HG03095 (cell line): Measurements from ENCODE around the gene QPRT.
A peak's percentile ranks its signal among the peaks of the same experiment; 100 is the strongest.
"Not testable (repeated sequence)": the region's sequence is repeated elsewhere in the genome, so short reads cannot be mapped to it uniquely, and the experiment has no call there.

Experiments used
- ATAC-seq: cut with Tn5 transposase; IDR thresholded peaks from one replicate; pipeline ENCODE4 v1.9.1; 2021; ENCODE audit warnings: moderate library complexity; ENCODE audit not compliant: unreplicated experiment

QPRT gene

GRCh38 chr16:29714396-29714795, 35.4 kb downstream of the QPRT start:
- ATAC-seq = no peak

GRCh38 chr16:29714972-29715371, 36.0 kb downstream of the QPRT start:
- no peak for ATAC-seq

- ATAC-seq = no peak
Measured at GRCh38 chr16:29717113-29717512, 38.1 kb downstream of the QPRT start.

GRCh38 chr16:29719063-29719462, 40.1 kb downstream of the QPRT start:
- no peak for ATAC-seq

- no peak for ATAC-seq
Measured at GRCh38 chr16:29720703-29721102, 41.7 kb downstream of the QPRT start.

GRCh38 chr16:29721167-29721879, 42.3 kb downstream of the QPRT start:
- not testable (repeated sequence) for ATAC-seq

- ATAC-seq = no peak
Measured at GRCh38 chr16:29726845-29727377, 47.9 kb downstream of the QPRT start.

- ATAC-seq = no peak
Measured at GRCh38 chr16:29727452-29727851, 48.5 kb downstream of the QPRT start.

- ATAC-seq = no peak
Measured at GRCh38 chr16:29729116-29729521, 50.1 kb downstream of the QPRT start.

GRCh38 chr16:29730649-29731048, 51.7 kb downstream of the QPRT start:
- ATAC-seq = no peak

- ATAC-seq = peak; percentile 73
Measured at GRCh38 chr16:29731768-29732601, 53.0 kb downstream of the QPRT start.

- no peak for ATAC-seq
Measured at GRCh38 chr16:29734786-29735185, 55.8 kb downstream of the QPRT start.

- ATAC-seq = no peak
Measured at GRCh38 chr16:29736112-29736511, 57.1 kb downstream of the QPRT start.

GRCh38 chr16:29736764-29737163, 57.8 kb downstream of the QPRT start:
- ATAC-seq = no peak

GRCh38 chr16:29737713-29738112, 58.7 kb downstream of the QPRT start:
- no peak for ATAC-seq

- ATAC-seq = no peak
Measured at GRCh38 chr16:29738514-29738913, 59.5 kb downstream of the QPRT start.

GRCh38 chr16:29739927-29740629, 61.1 kb downstream of the QPRT start:
- ATAC-seq = not testable (repeated sequence)

GRCh38 chr16:29740630-29741015, 61.6 kb downstream of the QPRT start:
- ATAC-seq = not testable (repeated sequence)

- ATAC-seq = no peak
Measured at GRCh38 chr16:29742683-29743275, 63.8 kb downstream of the QPRT start.

GRCh38 chr16:29743475-29743826, 64.5 kb downstream of the QPRT start:
- ATAC-seq = no peak
